VCaP (cell line): Measurements from ENCODE around the gene MKNK1.

ENCODE experiments used
- H3K27ac ChIP-seq: fragments of 450-650 bp; 2 replicates; pipeline ENCODE4 v1.5.1; 2017
- CTCF ChIP-seq: fragments of 450-650 bp; conservative IDR thresholded peaks from 2 replicates; pipeline ENCODE4 v1.5.1; 2017; ENCODE audit warnings: mild to moderate bottlenecking, moderate library complexity

Gene MKNK1

GRCh38 chr1:46603481-46603857, 599 bp downstream of the MKNK1 start:
- H3K27ac ChIP-seq, result peak overlapping the region; percentile 75
- no peak for TF ChIP-seq CTCF

- TF ChIP-seq CTCF, result no peak
- no peak overlapping the region for H3K27ac ChIP-seq
Measured at GRCh38 chr1:46601257-46602007, 2.6 kb downstream of the MKNK1 start.

- H3K27ac ChIP-seq, result no peak overlapping the region
- TF ChIP-seq CTCF, result no peak
Measured at GRCh38 chr1:46599059-46599970, 4.8 kb downstream of the MKNK1 start.

- no peak overlapping the region for H3K27ac ChIP-seq
- no peak for TF ChIP-seq CTCF
Measured at GRCh38 chr1:46596846-46597245, 7.2 kb downstream of the MKNK1 start.

GRCh38 chr1:46596036-46596435, 8.0 kb downstream of the MKNK1 start:
- no peak overlapping the region for H3K27ac ChIP-seq
- TF ChIP-seq CTCF, result no peak

GRCh38 chr1:46595127-46595526, 8.9 kb downstream of the MKNK1 start:
- no peak for TF ChIP-seq CTCF
- no peak overlapping the region for H3K27ac ChIP-seq

GRCh38 chr1:46594063-46594462, 10.0 kb downstream of the MKNK1 start:
- no peak overlapping the region for H3K27ac ChIP-seq
- TF ChIP-seq CTCF, result no peak
